GM23248 (cell line): ENCODE measurements around the gene VPS8. TPM values are rescaled to one million over a fixed set of nuclear protein-coding genes. Genes with fewer than 3 reads are reported as not detected.

ENCODE experiments used
- DNase-seq: peaks from one replicate; pipeline ENCODE4 v3.0.0-alpha.2; 2015
- H2AFZ ChIP-seq: fragments of 200-600 bp; sonication (generic); 2 replicates; pipeline ENCODE4 v1.6.1; 2016; ENCODE audit warnings: antibody characterized with exemption
- H3F3A ChIP-seq: fragments of 200-600 bp; sonication (generic); 2 replicates; pipeline ENCODE4 v1.6.1; 2016; ENCODE audit warnings: mild to moderate bottlenecking, antibody characterized with exemption, mixed run types; ENCODE audit not compliant: insufficient read depth
- H3K27ac ChIP-seq: fragments of 200-600 bp; sonication (generic); 2 replicates; pipeline ENCODE4 v1.5.1; 2016; ENCODE audit warnings: mild to moderate bottlenecking
- H3K27me3 ChIP-seq: fragments of 200-600 bp; sonication (generic); replicated peaks from 2 replicates; pipeline ENCODE4 v1.6.1; 2016; ENCODE audit warnings: mild to moderate bottlenecking; ENCODE audit not compliant: insufficient read depth
- H3K36me3 ChIP-seq: fragments of 200-600 bp; sonication (generic); 2 replicates; pipeline ENCODE4 v1.6.1; 2016; ENCODE audit warnings: low read depth, mild to moderate bottlenecking
- H3K4me1 ChIP-seq: fragments of 200-600 bp; sonication (generic); 2 replicates; pipeline ENCODE4 v1.6.1; 2016; ENCODE audit warnings: mild to moderate bottlenecking; ENCODE audit not compliant: insufficient read depth
- H3K4me2 ChIP-seq: fragments of 200-600 bp; sonication (generic); one replicate; pipeline ENCODE4 v1.6.1; 2016; ENCODE audit warnings: mild to moderate bottlenecking; ENCODE audit not compliant: unreplicated experiment
- H3K4me3 ChIP-seq: fragments of 200-600 bp; sonication (generic); 2 replicates; pipeline ENCODE4 v1.5.1; 2016; ENCODE audit warnings: mild to moderate bottlenecking
- H3K79me2 ChIP-seq: fragments of 200-600 bp; sonication (generic); 2 replicates; pipeline ENCODE4 v1.6.1; 2016; ENCODE audit warnings: mild to moderate bottlenecking; ENCODE audit not compliant: insufficient read depth
- H3K9ac ChIP-seq: fragments of 200-600 bp; sonication (generic); 2 replicates; pipeline ENCODE4 v1.6.1; 2016; ENCODE audit warnings: mild to moderate bottlenecking
- H3K9me2 ChIP-seq: fragments of 200-600 bp; sonication (generic); 2 replicates; pipeline ENCODE4 v1.6.1; 2016; ENCODE audit warnings: mixed run types, mild to moderate bottlenecking, moderate library complexity; ENCODE audit not compliant: insufficient read depth
- H3K9me3 ChIP-seq: fragments of 200-600 bp; sonication (generic); one replicate; pipeline ENCODE4 v1.6.1; 2017; ENCODE audit warnings: low read depth
- H4K20me1 ChIP-seq: fragments of 200-600 bp; sonication (generic); 2 replicates; pipeline ENCODE4 v1.6.0; 2016; ENCODE audit not compliant: insufficient read depth
- EZH2 ChIP-seq: fragments of 200-600 bp; sonication (generic); IDR thresholded peaks from 2 replicates; pipeline ENCODE4 v1.6.1; 2018; ENCODE audit warnings: antibody characterized with exemption, mild to moderate bottlenecking; ENCODE audit not compliant: insufficient read depth, poor library complexity, severe bottlenecking
- EZH2phosphoT487 ChIP-seq: fragments of 200-600 bp; sonication (generic); IDR thresholded peaks from 2 replicates; pipeline ENCODE4 v1.6.1; 2018; ENCODE audit warnings: antibody characterized with exemption, moderate library complexity, mild to moderate bottlenecking, low read depth; ENCODE audit not compliant: insufficient read depth
- WGBS, 2 experiments: methylation state at CpG; one replicate each; pipeline ENCODE4 v1.1.6; 2015 to 2017; ENCODE audit warnings: low lambda C conversion rate in 2 of 2, low coverage in 1 of 2; ENCODE audit errors: missing lambda C conversion rate in 2 of 2; 5-methylcytosine and 5-hydroxymethylcytosine counted together
- in situ Hi-C: fragments of 300-500 bp; cut with MboI; formaldehyde crosslinking; loops from 2 replicates; pipeline ENCODE4 v1.15.0; 2020
- polyA plus RNA-seq: library from polyadenylated mRNA; unstranded; fragments of >200 nt; fragmentation: Nextera tagmentation; extraction: Ambion mirVana; gene quantifications from 2 replicates; pipeline ENCODE4 v1.2.1, GENCODE V29; 2016
- total RNA-seq: library from RNA; depleted of rRNA; stranded (reverse); fragments of >200 nt; shearing (Covaris generic); gene quantifications from 2 replicates; pipeline ENCODE4 v1.2.3, GENCODE V29; 2014

Gene VPS8
- total and polyA plus RNA-seq, 2 experiments from 2014 or later, result 17.8 to 45.5 TPM

DNA sequence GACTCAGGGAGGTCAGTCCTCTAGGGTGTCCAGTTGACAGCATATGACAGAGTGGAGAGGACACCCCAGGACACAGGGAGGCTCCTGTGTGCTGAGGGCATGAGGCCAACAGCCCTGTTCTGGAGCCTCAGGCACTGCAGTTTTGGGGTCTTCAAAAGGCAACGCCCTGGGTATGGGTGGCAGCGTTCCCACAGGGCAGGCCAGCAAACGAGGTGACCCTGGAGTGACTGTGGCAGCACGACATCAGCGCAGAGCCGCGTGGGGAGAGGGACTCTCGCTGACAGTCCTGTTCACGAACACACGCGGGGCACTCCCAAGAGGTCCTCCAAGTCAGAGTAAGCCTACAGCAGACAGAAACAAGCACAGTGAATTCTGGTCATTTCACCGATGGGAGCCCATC is 41.4 kb upstream of the VPS8 start:
- no peak for DNase-seq
- in situ Hi-C loops, result no loop called here
- Histone ChIP-seq H3K36me3 (no peaks in the 10 kb centered on the region), H2AFZ (no peak overlapping the region), H3K9ac (no peak overlapping the region), H3K4me2 (no peak overlapping the region), H3K27me3 (no peaks in the 10 kb centered on the region), H3K9me2 (no peaks in the 10 kb centered on the region), H4K20me1 (no peaks in the 10 kb centered on the region), H3K79me2 (no peaks in the 10 kb centered on the region), H3K4me1 (peaks cover 14% of the 10 kb centered on the region), H3K27ac (no peak overlapping the region), H3F3A (no peaks in the 10 kb centered on the region), H3K4me3 (no peak overlapping the region), H3K9me3 (no peaks in the 10 kb centered on the region)
- TF ChIP-seq EZH2 (no peak), EZH2phosphoT487 (no peak)
- 81 to 84% methylated on average over 12 of the region's 12 CpGs for WGBS, 2 experiments

DNA sequence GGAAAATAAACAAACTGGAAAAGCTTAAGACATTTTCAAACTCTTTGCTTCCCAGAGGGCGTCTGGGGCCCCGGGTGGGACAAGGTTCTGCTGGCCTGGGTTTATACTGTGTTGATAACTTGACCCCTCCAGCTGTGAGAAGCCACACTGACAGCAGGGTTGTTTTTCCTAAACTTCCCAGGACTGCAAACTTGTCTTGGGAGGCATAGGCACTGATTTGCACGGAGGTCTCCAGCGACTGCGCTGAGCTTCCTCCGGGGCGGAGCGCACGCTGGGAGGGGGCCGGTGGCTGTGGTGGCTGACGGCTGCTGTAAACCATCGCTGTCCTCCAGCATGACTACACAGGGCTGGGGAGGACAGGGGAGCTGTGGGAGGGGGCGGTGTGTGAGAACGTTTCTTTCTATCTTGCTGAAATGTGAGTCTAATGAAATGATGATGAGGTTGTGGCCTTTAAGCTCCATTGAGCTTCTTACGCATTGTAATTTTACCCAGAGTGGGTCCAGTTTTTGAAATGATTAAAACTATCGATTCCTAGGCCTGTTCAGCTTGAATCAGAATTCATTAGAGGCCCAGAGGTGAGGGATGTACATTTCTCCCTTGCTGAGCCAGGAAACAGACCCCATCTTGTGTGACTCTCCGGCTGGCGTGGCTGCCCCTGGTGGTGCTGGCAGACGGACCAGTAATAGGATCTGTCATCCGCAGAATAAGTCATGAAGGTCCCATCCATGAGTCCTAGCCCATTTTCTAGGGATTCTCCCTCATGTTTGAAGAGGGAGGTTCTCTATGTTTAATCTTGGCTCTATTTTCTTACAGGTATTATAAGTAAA is 40.5 kb upstream of the VPS8 start:
- H3K9me3 ChIP-seq, result no peaks in the 10 kb centered on the region
- no peaks in the 10 kb centered on the region for H3F3A ChIP-seq
- no peaks in the 10 kb centered on the region for H3K27me3 ChIP-seq
- no peaks in the 10 kb centered on the region for H3K36me3 ChIP-seq
- H3K79me2 ChIP-seq, result no peaks in the 10 kb centered on the region
- WGBS, 2 experiments, result 70 to 72% methylated on average over 20 of the region's 20 CpGs
- no peak overlapping the region for H2AFZ ChIP-seq
- no peak overlapping the region for H3K27ac ChIP-seq
- in situ Hi-C loops, result no loop called here
- no peak overlapping the region for H3K4me2 ChIP-seq
- peaks cover 12% of the 10 kb centered on the region for H3K4me1 ChIP-seq
- H3K9ac ChIP-seq, result no peak overlapping the region
- TF ChIP-seq EZH2 (no peak), EZH2phosphoT487 (no peak)
- no peak for DNase-seq
- H3K4me3 ChIP-seq, result no peak overlapping the region
- H3K9me2 ChIP-seq, result no peaks in the 10 kb centered on the region
- no peaks in the 10 kb centered on the region for H4K20me1 ChIP-seq

DNA sequence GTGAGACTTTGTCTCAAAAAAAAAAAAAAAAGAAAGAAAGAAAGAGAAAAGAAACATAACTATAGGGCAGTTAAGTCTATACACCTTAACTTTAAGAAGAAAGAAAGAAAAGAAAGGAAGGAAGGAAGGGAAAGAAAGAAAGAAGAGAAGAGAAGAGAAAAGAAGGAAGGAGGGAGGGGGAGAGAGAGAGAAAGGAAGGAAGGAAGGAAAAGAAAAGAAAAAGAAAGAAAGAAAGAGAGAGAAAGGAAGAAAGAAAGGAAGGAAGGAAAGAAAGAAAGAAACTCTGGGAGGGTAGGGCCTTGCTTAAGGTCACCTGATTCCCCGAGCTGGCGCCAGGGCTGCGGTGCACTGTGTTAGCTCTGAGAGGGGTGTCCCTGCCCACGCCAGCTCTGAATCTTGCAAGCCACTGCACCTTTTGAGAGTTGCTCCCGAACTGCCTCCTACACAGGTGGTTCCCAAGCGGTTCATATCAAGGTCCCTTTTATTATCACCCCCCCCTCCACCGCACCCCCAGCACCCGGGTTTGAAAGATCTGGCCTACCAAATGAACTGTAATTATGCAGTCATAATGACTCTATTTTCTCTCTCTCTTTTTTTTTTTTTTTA is 39.2 kb upstream of the VPS8 start:
- 27 to 38% methylated on average over 8 of the region's 8 CpGs for WGBS, 2 experiments
- H3K27me3 ChIP-seq, result no peaks in the 10 kb centered on the region
- H3K4me2 ChIP-seq, result peak overlapping the region; percentile 79
- no peak for TF ChIP-seq EZH2phosphoT487
- peaks cover 12% of the 10 kb centered on the region for H3K4me1 ChIP-seq
- H3K79me2 ChIP-seq, result no peaks in the 10 kb centered on the region
- peak overlapping the region; percentile 97 for H2AFZ ChIP-seq
- in situ Hi-C loops, result no loop called here
- no peaks in the 10 kb centered on the region for H3K36me3 ChIP-seq
- no peak for DNase-seq
- no peaks in the 10 kb centered on the region for H4K20me1 ChIP-seq
- no peaks in the 10 kb centered on the region for H3K9me2 ChIP-seq
- peak overlapping the region; percentile 8; the same call in 1 of the 2 replicates for H3K4me3 ChIP-seq
- no peaks in the 10 kb centered on the region for H3F3A ChIP-seq
- H3K9ac ChIP-seq, result peak overlapping the region; percentile 72
- no peaks in the 10 kb centered on the region for H3K9me3 ChIP-seq
- H3K27ac ChIP-seq, result no peak overlapping the region

DNA sequence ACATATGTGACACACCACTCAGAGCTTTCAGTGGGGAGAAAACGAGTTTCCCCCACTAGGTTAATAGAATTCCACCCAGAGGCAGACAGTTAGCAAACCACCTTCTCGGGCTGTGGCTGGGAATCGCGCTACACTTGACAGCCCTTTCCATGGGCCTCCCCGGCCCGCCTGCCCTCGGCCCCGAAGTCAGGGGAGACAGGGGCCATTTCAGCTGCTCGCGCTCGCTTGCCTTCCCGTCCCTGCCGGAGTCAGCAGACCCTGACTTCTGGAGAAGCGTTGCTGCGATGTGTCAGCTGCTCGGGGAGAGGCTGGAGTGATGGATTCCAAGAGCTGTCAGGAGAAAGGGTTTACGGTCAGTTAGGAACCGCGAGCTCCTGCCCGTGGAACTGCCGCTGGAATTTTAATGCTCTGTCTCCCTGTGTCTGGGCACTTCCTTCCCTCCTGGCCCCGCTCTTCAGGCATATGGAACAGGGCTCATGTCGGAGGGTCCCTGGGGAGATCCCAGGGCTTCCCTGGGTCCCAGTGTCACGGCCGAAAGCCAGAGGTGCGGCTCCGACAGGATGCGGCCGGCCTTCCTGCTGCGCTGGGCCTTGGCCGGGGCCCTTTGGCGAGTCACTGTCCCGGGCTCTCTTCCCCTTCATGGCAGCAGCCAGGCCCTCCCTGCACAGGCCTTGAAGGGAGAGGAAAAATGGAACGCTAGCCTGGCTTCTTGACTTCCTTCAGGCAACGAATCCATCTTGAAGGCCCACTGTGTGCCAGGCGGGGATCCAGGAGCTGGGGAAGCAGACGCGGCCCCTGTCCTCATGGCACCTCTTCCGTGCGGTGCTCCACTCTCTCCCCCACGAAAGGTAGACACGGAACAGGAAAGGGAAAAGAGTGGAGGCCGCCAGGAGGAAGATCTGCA is 38.4 kb upstream of the VPS8 start:
- Histone ChIP-seq H2AFZ (peak overlapping the region; percentile 97), H3F3A (no peaks in the 10 kb centered on the region), H3K27ac (peak overlapping the region; percentile 59), H3K79me2 (no peaks in the 10 kb centered on the region), H3K36me3 (no peaks in the 10 kb centered on the region), H3K9me3 (no peaks in the 10 kb centered on the region), H3K4me2 (peak overlapping the region; percentile 79), H3K9me2 (no peaks in the 10 kb centered on the region), H3K9ac (peak overlapping the region; percentile 72), H3K4me3 (peak overlapping the region; percentile 8), H3K27me3 (no peaks in the 10 kb centered on the region; the same call in 1 of the 2 replicates), H3K4me1 (peaks cover 12% of the 10 kb centered on the region), H4K20me1 (no peaks in the 10 kb centered on the region)
- peak; percentile 70 for DNase-seq
- in situ Hi-C loops, result no loop called here
- no peak for TF ChIP-seq EZH2phosphoT487
- TF ChIP-seq EZH2, result no peak
- 23 to 29% methylated on average over 41 to 43 of the region's 43 CpGs for WGBS, 2 experiments
